GM23338 (cell line): ENCODE measurements around the gene IL17A. TPM values are rescaled to one million over a fixed set of nuclear protein-coding genes. Genes with fewer than 3 reads are reported as not detected.
A peak's percentile ranks its signal among the peaks of the same experiment; 100 is the strongest.

Source experiments
- ATAC-seq: fragments of 200-7000 bp; cut with Tn5 transposase; 3 replicates; pipeline ENCODE4 v1.9.1; 2020
- DNase-seq: peaks from one replicate; pipeline ENCODE4 v3.0.0-alpha.2; 2015; ENCODE audit warnings: low spot score
- H2AFZ ChIP-seq: fragments of 200-600 bp; sonication (generic); 2 replicates; pipeline ENCODE4 v1.8.0; 2016; ENCODE audit warnings: antibody characterized with exemption, mild to moderate bottlenecking, moderate library complexity
- H3F3A ChIP-seq: fragments of 200-600 bp; sonication (generic); replicated peaks from 2 replicates; pipeline ENCODE4 v1.8.0; 2017; ENCODE audit warnings: antibody characterized with exemption, mixed run types, low read depth
- H3K27ac ChIP-seq: fragments of 200-600 bp; sonication (generic); 2 replicates; pipeline ENCODE4 v1.6.1; 2016; ENCODE audit warnings: low read depth
- H3K27me3 ChIP-seq: fragments of 200-600 bp; sonication (generic); 2 replicates; pipeline ENCODE4 v1.8.0; 2016; ENCODE audit warnings: mild to moderate bottlenecking, mixed run types, moderate library complexity; ENCODE audit not compliant: insufficient read depth
- H3K36me3 ChIP-seq: fragments of 200-600 bp; sonication (generic); 2 replicates; pipeline ENCODE4 v1.8.0; 2016; ENCODE audit warnings: mild to moderate bottlenecking; ENCODE audit not compliant: insufficient read depth
- H3K4me1 ChIP-seq: fragments of 200-600 bp; sonication (generic); 2 replicates; pipeline ENCODE4 v1.8.0; 2016; ENCODE audit warnings: mild to moderate bottlenecking, moderate library complexity; ENCODE audit not compliant: insufficient read depth
- H3K4me2 ChIP-seq: fragments of 200-600 bp; sonication (generic); 2 replicates; pipeline ENCODE4 v1.7.1; 2017; ENCODE audit warnings: mixed run types
- H3K4me3 ChIP-seq: fragments of 200-600 bp; sonication (generic); 2 replicates; pipeline ENCODE4 v1.6.1; 2016; ENCODE audit warnings: mixed run types
- H3K79me2 ChIP-seq: fragments of 200-600 bp; sonication (generic); replicated peaks from 2 replicates; pipeline ENCODE4 v1.8.0; 2017; ENCODE audit warnings: mild to moderate bottlenecking; ENCODE audit not compliant: insufficient read depth
- H3K9me2 ChIP-seq: fragments of 200-600 bp; sonication (generic); 2 replicates; pipeline ENCODE4 v1.8.0; 2017; ENCODE audit not compliant: insufficient read depth
- H4K20me1 ChIP-seq: fragments of 200-600 bp; sonication (generic); replicated peaks from 2 replicates; pipeline ENCODE4 v1.8.0; 2017; ENCODE audit warnings: mild to moderate bottlenecking; ENCODE audit not compliant: insufficient read depth
- H3K27ac Mint-ChIP-seq: 2 replicates; pipeline ENCODE4 v1.8.0; 2020; ENCODE audit warnings: inconsistent platforms, mild to moderate bottlenecking, moderate library complexity, mixed read lengths
- H3K27me3 Mint-ChIP-seq: 3 replicates; pipeline ENCODE4 v1.8.0; 2022; ENCODE audit warnings: low read depth, mild to moderate bottlenecking, moderate library complexity, mixed read lengths, inconsistent platforms; ENCODE audit not compliant: insufficient read depth, poor library complexity
- H3K36me3 Mint-ChIP-seq: 3 replicates; pipeline ENCODE4 v1.8.0; 2021; ENCODE audit warnings: low read depth, mild to moderate bottlenecking, inconsistent platforms, moderate library complexity, mixed read lengths
- H3K4me1 Mint-ChIP-seq: 3 replicates; pipeline ENCODE4 v1.8.0; 2020; ENCODE audit warnings: mild to moderate bottlenecking, inconsistent platforms, mixed read lengths
- H3K4me3 Mint-ChIP-seq: 3 replicates; pipeline ENCODE4 v1.8.0; 2021; ENCODE audit warnings: moderate library complexity, mild to moderate bottlenecking, inconsistent platforms, mixed read lengths
- H3K9me3 Mint-ChIP-seq: 3 replicates; pipeline ENCODE4 v1.8.0; 2020; ENCODE audit warnings: moderate library complexity, mild to moderate bottlenecking, inconsistent platforms, mixed read lengths
- CREB1 ChIP-seq: fragments of 250-450 bp; sonication (Bioruptor Pico); IDR thresholded peaks from 2 replicates; pipeline ENCODE4 v1.5.0; 2020; ENCODE audit warnings: low read depth, mild to moderate bottlenecking, moderate library complexity
- ETS1 ChIP-seq: IDR thresholded peaks from 2 replicates; pipeline ENCODE4 v1.6.1; 2016; ENCODE audit warnings: antibody characterized with exemption
- EZH2 ChIP-seq: fragments of 200-600 bp; sonication (generic); IDR thresholded peaks from one replicate; pipeline ENCODE4 v1.8.0; 2017; ENCODE audit warnings: antibody characterized with exemption, mild to moderate bottlenecking, low read depth; ENCODE audit not compliant: unreplicated experiment
- JUNB ChIP-seq: IDR thresholded peaks from one replicate; pipeline ENCODE4 v1.6.1; 2016; ENCODE audit warnings: antibody characterized with exemption; ENCODE audit not compliant: unreplicated experiment
- NANOG ChIP-seq: IDR thresholded peaks from 2 replicates; pipeline ENCODE4 v1.6.1; 2016; ENCODE audit warnings: antibody characterized with exemption, borderline replicate concordance
- POLR2AphosphoS5 ChIP-seq: IDR thresholded peaks from 2 replicates; pipeline ENCODE4 v1.6.1; 2016; ENCODE audit warnings: antibody characterized with exemption, low read depth
- STAT1 ChIP-seq: IDR thresholded peaks from one replicate; pipeline ENCODE4 v1.6.1; 2016; ENCODE audit warnings: antibody characterized with exemption; ENCODE audit not compliant: unreplicated experiment
- ZNF462 ChIP-seq: fragments of 250-450 bp; sonication (Bioruptor Pico); IDR thresholded peaks from 2 replicates; pipeline ENCODE4 v1.5.0; 2020; ENCODE audit warnings: mild to moderate bottlenecking, moderate library complexity
- polyA plus RNA-seq: library from polyadenylated mRNA; unstranded; fragments of >200 nt; fragmentation: Nextera tagmentation; extraction: Ambion mirVana; gene quantifications from 2 replicates; pipeline ENCODE4 v1.2.1, GENCODE V29; 2016
- total RNA-seq: library from RNA; depleted of rRNA; stranded (reverse); fragments of >200 nt; shearing (Covaris generic); gene quantifications from 2 replicates; pipeline ENCODE4 v1.2.3, GENCODE V29; 2014
- TF ChIP-seq, protein P1 (sequence below), 2 experiments: fragments of 200-600 bp in 1 of 2; sonication (generic) in 1 of 2; conservative IDR thresholded peaks; 2 replicates each; pipeline versions ENCODE4 v1.5.1 to v1.6.1; 2016 to 2017; ENCODE audit warnings: antibody characterized with exemption in 2 of 2, low read depth in 2 of 2, mild to moderate bottlenecking in 2 of 2, moderate library complexity in 1 of 2

IL17A gene
- total and polyA plus RNA-seq, 2 experiments from 2014 or later = not detected

GRCh38 chr6:52152070-52152423 is 34.1 kb upstream of the IL17A start:
- H3K27me3 ChIP-seq = no peaks in the 10 kb centered on the region
- DNase-seq (no peak), ATAC-seq (no peak)
- no peaks in the 10 kb centered on the region for H4K20me1 ChIP-seq
- peak overlapping the region; percentile 34; the same call in 1 of the 2 replicates for H3K4me2 ChIP-seq
- Mint-ChIP-seq H3K4me1 (peaks cover 44% of the 10 kb centered on the region), H3K9me3 (no peaks in the 10 kb centered on the region; the same call in 2 of the 3 replicates), H3K4me3 (no peak overlapping the region), H3K27ac (no peak overlapping the region), H3K27me3 (peaks cover 4% of the 10 kb centered on the region), H3K36me3 (no peaks in the 10 kb centered on the region)
- TF ChIP-seq NANOG (no peak), JUNB (no peak), EZH2 (no peak), ETS1 (no peak), POLR2AphosphoS5 (no peak)
- no peaks in the 10 kb centered on the region for H3K79me2 ChIP-seq
- no peaks in the 10 kb centered on the region for H3F3A ChIP-seq
- no peaks in the 10 kb centered on the region for H3K9me2 ChIP-seq
- peaks cover 44% of the 10 kb centered on the region for H3K4me1 ChIP-seq
- H3K36me3 ChIP-seq = no peaks in the 10 kb centered on the region
- no peak overlapping the region for H3K27ac ChIP-seq
- 0 out of 2 replicates have a peak overlapping the region, but pooled peaks have one; percentile 32 for H2AFZ ChIP-seq
- no peak overlapping the region for H3K4me3 ChIP-seq

- DNase-seq = peak; percentile 52
- TF ChIP-seq, protein P1, sequence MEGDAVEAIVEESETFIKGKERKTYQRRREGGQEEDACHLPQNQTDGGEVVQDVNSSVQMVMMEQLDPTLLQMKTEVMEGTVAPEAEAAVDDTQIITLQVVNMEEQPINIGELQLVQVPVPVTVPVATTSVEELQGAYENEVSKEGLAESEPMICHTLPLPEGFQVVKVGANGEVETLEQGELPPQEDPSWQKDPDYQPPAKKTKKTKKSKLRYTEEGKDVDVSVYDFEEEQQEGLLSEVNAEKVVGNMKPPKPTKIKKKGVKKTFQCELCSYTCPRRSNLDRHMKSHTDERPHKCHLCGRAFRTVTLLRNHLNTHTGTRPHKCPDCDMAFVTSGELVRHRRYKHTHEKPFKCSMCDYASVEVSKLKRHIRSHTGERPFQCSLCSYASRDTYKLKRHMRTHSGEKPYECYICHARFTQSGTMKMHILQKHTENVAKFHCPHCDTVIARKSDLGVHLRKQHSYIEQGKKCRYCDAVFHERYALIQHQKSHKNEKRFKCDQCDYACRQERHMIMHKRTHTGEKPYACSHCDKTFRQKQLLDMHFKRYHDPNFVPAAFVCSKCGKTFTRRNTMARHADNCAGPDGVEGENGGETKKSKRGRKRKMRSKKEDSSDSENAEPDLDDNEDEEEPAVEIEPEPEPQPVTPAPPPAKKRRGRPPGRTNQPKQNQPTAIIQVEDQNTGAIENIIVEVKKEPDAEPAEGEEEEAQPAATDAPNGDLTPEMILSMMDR (conservative IDR thresholded peaks at IDR 0.05; ENCODE audit: low read depth in 2 of 2) = no peak
- TF ChIP-seq EZH2 (no peak), CREB1 (CRISPR knock-in tag) (0 out of 2 replicates have a peak, but pooled peaks have one; percentile 10), STAT1 (no peak), ZNF462 (CRISPR knock-in tag) (no peak)
Observed at GRCh38 chr6:52152711-52153160, 33.4 kb upstream of the IL17A start.

More at GRCh38 chr6:52152711-52153160, 33.4 kb upstream of the IL17A start:
- Histone ChIP-seq H2AFZ (peak overlapping the region; percentile 78; the same call in 1 of the 2 replicates), H3K4me3 (no peak overlapping the region), H3K27me3 (no peaks in the 10 kb centered on the region), H3K4me1 (peaks cover 44% of the 10 kb centered on the region), H3K79me2 (no peaks in the 10 kb centered on the region), H3F3A (no peaks in the 10 kb centered on the region), H4K20me1 (no peaks in the 10 kb centered on the region), H3K4me2 (peak overlapping the region; percentile 34; the same call in 1 of the 2 replicates), H3K36me3 (no peaks in the 10 kb centered on the region), H3K9me2 (peaks cover 5% of the 10 kb centered on the region; the same call in 1 of the 2 replicates), H3K27ac (no peak overlapping the region)
- H3K4me3 Mint-ChIP-seq = no peak overlapping the region
- no peaks in the 10 kb centered on the region; the same call in 2 of the 3 replicates for H3K9me3 Mint-ChIP-seq
- H3K27me3 Mint-ChIP-seq = peaks cover 4% of the 10 kb centered on the region
- no peaks in the 10 kb centered on the region for H3K36me3 Mint-ChIP-seq
- H3K27ac Mint-ChIP-seq = no peak overlapping the region
- ATAC-seq = peak; percentile 27
- peaks cover 49% of the 10 kb centered on the region for H3K4me1 Mint-ChIP-seq
